Measurements from ENCODE around the gene GH1. TPM values are rescaled to one million over a fixed set of nuclear protein-coding genes. Genes with fewer than 3 reads are reported as not detected.

The GH1 gene
- total and polyA plus RNA-seq, 2 experiments from 2014 or later: not detected

DNA sequence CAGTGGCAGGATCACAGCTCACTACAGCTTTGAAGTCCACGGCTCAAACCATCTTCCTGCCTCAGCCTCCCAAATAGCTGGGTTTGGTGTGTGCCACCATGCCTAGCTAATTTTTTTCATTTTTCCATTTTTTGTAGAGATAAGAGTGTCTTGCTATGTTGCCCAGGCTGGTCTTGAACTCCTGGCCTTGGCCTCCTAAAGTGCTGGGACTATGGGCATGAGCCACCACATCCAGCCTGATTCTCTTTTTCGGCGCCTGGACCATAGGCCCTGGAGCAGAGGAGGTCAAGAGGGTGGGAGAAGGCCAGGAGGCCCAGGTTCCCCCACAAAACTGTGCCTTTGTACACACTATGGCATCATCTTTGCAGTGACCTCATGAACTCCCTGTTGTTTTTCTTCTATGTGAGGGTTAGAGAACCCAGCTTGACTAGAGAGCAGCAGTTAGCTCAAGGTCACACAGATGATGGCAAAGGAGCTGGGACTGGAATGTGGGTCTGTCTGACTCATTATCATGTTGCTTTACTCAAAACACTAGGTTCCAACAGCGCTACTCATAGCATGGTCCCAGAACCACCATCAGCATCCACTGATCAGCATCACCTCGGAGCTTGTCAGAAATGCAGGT, 37.8 kb upstream of the GH1 start:
- no peaks in the 10 kb centered on the region for H3K9me2 ChIP-seq (ENCODE audit: insufficient read depth)
- in situ Hi-C loops (cut with MboI): no loop called here
- no peaks in the 10 kb centered on the region for H3K79me2 ChIP-seq (ENCODE audit: insufficient read depth)
- H3K4me2 ChIP-seq (ENCODE audit: unreplicated experiment): no peak overlapping the region
- no peaks in the 10 kb centered on the region for H3F3A ChIP-seq (ENCODE audit: insufficient read depth)
- no peaks in the 10 kb centered on the region for H4K20me1 ChIP-seq (ENCODE audit: insufficient read depth)
- no peak overlapping the region for H3K9ac ChIP-seq
- TF ChIP-seq EZH2phosphoT487 (IDR thresholded peaks at IDR 0.05; ENCODE audit: insufficient read depth, low read depth): no peak
- peak; percentile 68 for DNase-seq
- no peaks in the 10 kb centered on the region for H3K27me3 ChIP-seq (replicated peaks; ENCODE audit: insufficient read depth)
- no peak overlapping the region for H3K27ac ChIP-seq
- WGBS, 2 experiments (ENCODE audit: low coverage in 1 of 2, low lambda C conversion rate in 2 of 2, missing lambda C conversion rate in 2 of 2): 85 to 88% methylated on average over 5 of the region's 5 CpGs
- no peaks in the 10 kb centered on the region for H3K4me1 ChIP-seq (ENCODE audit: insufficient read depth)
- no peak overlapping the region for H3K4me3 ChIP-seq
- H3K36me3 ChIP-seq (ENCODE audit: low read depth): no peaks in the 10 kb centered on the region
- no peak overlapping the region for H2AFZ ChIP-seq
- H3K9me3 ChIP-seq (ENCODE audit: low read depth): no peaks in the 10 kb centered on the region

GRCh38 chr17:63955791-63956190, 37.2 kb upstream of the GH1 start:
- Histone ChIP-seq H3K27me3 (replicated peaks; ENCODE audit: insufficient read depth) (no peaks in the 10 kb centered on the region), H3K9me3 (ENCODE audit: low read depth) (no peaks in the 10 kb centered on the region), H3F3A (ENCODE audit: insufficient read depth) (no peaks in the 10 kb centered on the region), H3K36me3 (ENCODE audit: low read depth) (no peaks in the 10 kb centered on the region), H3K4me3 (no peak overlapping the region), H3K9ac (no peak overlapping the region), H3K4me1 (ENCODE audit: insufficient read depth) (no peaks in the 10 kb centered on the region), H2AFZ (no peak overlapping the region), H3K79me2 (ENCODE audit: insufficient read depth) (no peaks in the 10 kb centered on the region), H3K4me2 (ENCODE audit: unreplicated experiment) (no peak overlapping the region), H4K20me1 (ENCODE audit: insufficient read depth) (no peaks in the 10 kb centered on the region), H3K27ac (no peak overlapping the region), H3K9me2 (ENCODE audit: insufficient read depth) (no peaks in the 10 kb centered on the region)
- no peak for TF ChIP-seq EZH2 (IDR thresholded peaks at IDR 0.05; ENCODE audit: insufficient read depth, poor library complexity, severe bottlenecking)
- TF ChIP-seq EZH2phosphoT487 (IDR thresholded peaks at IDR 0.05; ENCODE audit: insufficient read depth, low read depth): no peak
- DNase-seq: no peak
- 83 to 85% methylated on average over 4 of the region's 4 CpGs for WGBS, 2 experiments (ENCODE audit: low coverage in 1 of 2, low lambda C conversion rate in 2 of 2, missing lambda C conversion rate in 2 of 2)
- in situ Hi-C loops (cut with MboI): no loop called here

DNA sequence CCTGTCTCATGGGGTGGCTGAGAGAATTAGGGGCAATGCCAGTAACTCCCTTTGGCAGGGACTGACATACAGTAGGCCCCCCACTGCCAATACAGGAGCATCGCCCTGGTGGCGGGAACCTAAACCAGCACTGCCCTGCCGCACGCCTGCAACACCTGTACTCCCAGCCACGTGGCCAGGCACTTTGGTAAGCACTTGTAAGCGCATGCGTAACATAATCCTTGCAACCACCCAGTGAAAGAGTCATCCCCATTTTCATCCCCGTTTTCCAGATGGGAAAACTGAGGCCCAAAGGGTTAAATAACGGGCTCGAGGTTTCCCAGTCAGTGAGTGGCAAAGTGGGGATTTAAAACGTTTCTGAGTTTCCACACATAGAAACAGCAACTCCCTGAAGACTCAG, 36.6 kb upstream of the GH1 start:
- no peaks in the 10 kb centered on the region for H4K20me1 ChIP-seq (ENCODE audit: insufficient read depth)
- no peak overlapping the region for H3K27ac ChIP-seq
- no peak for DNase-seq
- H3K9me3 ChIP-seq (ENCODE audit: low read depth): no peaks in the 10 kb centered on the region
- no peaks in the 10 kb centered on the region for H3K9me2 ChIP-seq (ENCODE audit: insufficient read depth)
- in situ Hi-C loops (cut with MboI): no loop called here
- no peak overlapping the region for H3K9ac ChIP-seq
- H3K4me2 ChIP-seq (ENCODE audit: unreplicated experiment): no peak overlapping the region
- TF ChIP-seq EZH2phosphoT487 (IDR thresholded peaks at IDR 0.05; ENCODE audit: insufficient read depth, low read depth) (no peak), EZH2 (IDR thresholded peaks at IDR 0.05; ENCODE audit: insufficient read depth, poor library complexity, severe bottlenecking) (no peak)
- no peaks in the 10 kb centered on the region for H3K27me3 ChIP-seq (replicated peaks; ENCODE audit: insufficient read depth)
- no peaks in the 10 kb centered on the region for H3K4me1 ChIP-seq (ENCODE audit: insufficient read depth)
- no peaks in the 10 kb centered on the region for H3F3A ChIP-seq (ENCODE audit: insufficient read depth)
- 68 to 77% methylated on average over 11 of the region's 11 CpGs for WGBS, 2 experiments (ENCODE audit: low coverage in 1 of 2, low lambda C conversion rate in 2 of 2, missing lambda C conversion rate in 2 of 2)
- H3K79me2 ChIP-seq (ENCODE audit: insufficient read depth): no peaks in the 10 kb centered on the region
- H2AFZ ChIP-seq: no peak overlapping the region
- H3K36me3 ChIP-seq (ENCODE audit: low read depth): no peaks in the 10 kb centered on the region
- H3K4me3 ChIP-seq: no peak overlapping the region

GRCh38 chr17:63954402-63955063, 35.9 kb upstream of the GH1 start:
- H3K9me2 ChIP-seq (ENCODE audit: insufficient read depth): no peaks in the 10 kb centered on the region
- in situ Hi-C loops (cut with MboI): no loop called here
- no peaks in the 10 kb centered on the region for H3K4me1 ChIP-seq (ENCODE audit: insufficient read depth)
- no peak for DNase-seq
- H3K9ac ChIP-seq: no peak overlapping the region
- no peaks in the 10 kb centered on the region for H3K9me3 ChIP-seq (ENCODE audit: low read depth)
- WGBS, 2 experiments (ENCODE audit: low coverage in 1 of 2, low lambda C conversion rate in 2 of 2, missing lambda C conversion rate in 2 of 2): 58 to 59% methylated on average over 11 of the region's 11 CpGs
- TF ChIP-seq EZH2 (IDR thresholded peaks at IDR 0.05; ENCODE audit: insufficient read depth, poor library complexity, severe bottlenecking) (no peak), EZH2phosphoT487 (IDR thresholded peaks at IDR 0.05; ENCODE audit: insufficient read depth, low read depth) (no peak)
- H3K4me2 ChIP-seq (ENCODE audit: unreplicated experiment): no peak overlapping the region
- H3K4me3 ChIP-seq: no peak overlapping the region
- no peaks in the 10 kb centered on the region for H3K36me3 ChIP-seq (ENCODE audit: low read depth)
- no peaks in the 10 kb centered on the region for H3F3A ChIP-seq (ENCODE audit: insufficient read depth)
- H3K27me3 ChIP-seq (replicated peaks; ENCODE audit: insufficient read depth): no peaks in the 10 kb centered on the region
- H2AFZ ChIP-seq: no peak overlapping the region
- H4K20me1 ChIP-seq (ENCODE audit: insufficient read depth): no peaks in the 10 kb centered on the region
- no peaks in the 10 kb centered on the region for H3K79me2 ChIP-seq (ENCODE audit: insufficient read depth)
- H3K27ac ChIP-seq: no peak overlapping the region

Data from GM23248 (cell line).